Measurements from ENCODE around the gene AVP.

The AVP gene

GRCh38 chr20:3102575-3103368 lies 18.2 kb upstream of the AVP start:
- DNase-seq (ENCODE audit: low spot score): no peak
- TF ChIP-seq CTCF (IDR thresholded peaks at IDR 0.05; ENCODE audit: borderline replicate concordance, control extremely low read depth, extremely low read depth, insufficient read depth, missing control alignments): no peak
- in situ Hi-C loops (cut with MboI; ENCODE audit: low sequenced_read_pairs, unreplicated experiment): no loop called here

- TF ChIP-seq CTCF (IDR thresholded peaks at IDR 0.05; ENCODE audit: borderline replicate concordance, control extremely low read depth, extremely low read depth, insufficient read depth, missing control alignments): no peak
- in situ Hi-C loops (cut with MboI; ENCODE audit: low sequenced_read_pairs, unreplicated experiment): no loop called here
- no peak for DNase-seq (ENCODE audit: low spot score)
These were observed 17.4 kb upstream of the AVP start for GRCh38 chr20:3101737-3102574.

GRCh38 chr20:3101251-3101650 lies 16.7 kb upstream of the AVP start:
- no peak for DNase-seq (ENCODE audit: low spot score)
- no peak for TF ChIP-seq CTCF (IDR thresholded peaks at IDR 0.05; ENCODE audit: borderline replicate concordance, control extremely low read depth, extremely low read depth, insufficient read depth, missing control alignments)
- in situ Hi-C loops (cut with MboI; ENCODE audit: low sequenced_read_pairs, unreplicated experiment): no loop called here

- DNase-seq (ENCODE audit: low spot score): no peak
- in situ Hi-C loops (cut with MboI; ENCODE audit: low sequenced_read_pairs, unreplicated experiment): no loop called here
- no peak for TF ChIP-seq CTCF (IDR thresholded peaks at IDR 0.05; ENCODE audit: borderline replicate concordance, control extremely low read depth, extremely low read depth, insufficient read depth, missing control alignments)
These were observed 16.0 kb upstream of the AVP start for GRCh38 chr20:3100480-3100879.

- TF ChIP-seq CTCF (IDR thresholded peaks at IDR 0.05; ENCODE audit: borderline replicate concordance, control extremely low read depth, extremely low read depth, insufficient read depth, missing control alignments): no peak
- in situ Hi-C loops (cut with MboI; ENCODE audit: low sequenced_read_pairs, unreplicated experiment): no loop called here
- DNase-seq (ENCODE audit: low spot score): no peak
These were observed 10.5 kb upstream of the AVP start for GRCh38 chr20:3094848-3095629.

- in situ Hi-C loops (cut with MboI; ENCODE audit: low sequenced_read_pairs, unreplicated experiment): no loop called here
- no peak for DNase-seq (ENCODE audit: low spot score)
- no peak for TF ChIP-seq CTCF (IDR thresholded peaks at IDR 0.05; ENCODE audit: borderline replicate concordance, control extremely low read depth, extremely low read depth, insufficient read depth, missing control alignments)
These were observed 9.4 kb upstream of the AVP start for GRCh38 chr20:3093861-3094361.
